Epithelial cell of proximal tubule (primary cell): Measurements from ENCODE around the gene CD226. TPM values are rescaled to one million over a fixed set of nuclear protein-coding genes. Genes with fewer than 3 reads are reported as not detected.

Experiments
- DNase-seq: peaks from one replicate; pipeline ENCODE4 v3.0.0-alpha.2; 2011; ENCODE audit warnings: low read depth
- H3K4me3 ChIP-seq: 2 replicates; pipeline ENCODE4 v1.5.1; 2011; ENCODE audit warnings: low read depth, mild to moderate bottlenecking, low read length
- total RNA-seq: library from RNA; depleted of rRNA; stranded (reverse); fragments of >200 nt; gene quantifications from 2 replicates; pipeline ENCODE4 v1.2.3, GENCODE V29; 2015
- TF ChIP-seq, protein P1 (sequence below): conservative IDR thresholded peaks from 2 replicates; pipeline ENCODE4 v1.5.1; 2012; ENCODE audit warnings: low read depth, mild to moderate bottlenecking, low read length

Gene CD226
- total RNA-seq, 1 donor from 2014 or later = 0.12 TPM

DNA sequence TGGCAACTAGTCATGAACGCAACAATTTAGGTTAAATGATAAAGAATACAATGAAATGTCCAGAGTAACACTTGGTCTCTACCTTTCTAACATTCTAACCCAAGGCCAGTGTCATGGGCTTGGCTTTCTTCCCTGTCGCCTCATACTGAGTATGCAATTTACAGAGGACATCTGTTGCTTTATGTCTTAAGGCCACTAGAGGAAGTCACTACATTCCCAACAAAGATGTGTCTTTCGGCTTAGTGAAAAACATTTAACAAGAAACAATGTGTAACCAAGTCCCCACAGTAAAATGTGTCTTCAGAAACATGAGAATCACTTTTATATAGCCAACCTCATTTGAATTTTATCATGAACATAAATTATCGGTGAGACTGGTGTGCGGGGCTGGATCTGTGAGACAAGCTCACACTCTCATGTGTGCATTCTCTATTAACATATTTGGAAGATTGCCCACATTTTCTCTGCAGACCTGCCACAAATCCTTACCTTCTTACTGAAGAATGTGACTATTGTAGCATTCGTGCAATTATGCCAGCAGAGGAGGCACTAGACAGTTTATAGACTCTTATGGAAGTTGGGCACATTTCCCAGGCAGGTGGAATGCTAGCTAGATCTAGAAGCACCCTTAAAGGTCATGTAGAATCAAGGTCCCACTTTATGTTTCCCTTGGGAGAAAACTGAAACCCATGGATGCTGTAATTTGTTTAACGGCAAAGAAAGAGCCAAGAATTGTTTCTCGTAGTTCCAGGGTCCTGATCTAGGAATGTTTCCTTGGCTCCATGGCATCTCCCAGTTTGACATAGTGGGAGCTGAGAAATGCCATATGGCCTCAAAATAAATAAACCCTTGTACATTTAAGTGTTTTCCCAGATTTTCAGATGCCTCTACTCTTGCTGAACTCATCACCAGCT is 101.8 kb downstream of the CD226 start:
- TF ChIP-seq, protein P1, sequence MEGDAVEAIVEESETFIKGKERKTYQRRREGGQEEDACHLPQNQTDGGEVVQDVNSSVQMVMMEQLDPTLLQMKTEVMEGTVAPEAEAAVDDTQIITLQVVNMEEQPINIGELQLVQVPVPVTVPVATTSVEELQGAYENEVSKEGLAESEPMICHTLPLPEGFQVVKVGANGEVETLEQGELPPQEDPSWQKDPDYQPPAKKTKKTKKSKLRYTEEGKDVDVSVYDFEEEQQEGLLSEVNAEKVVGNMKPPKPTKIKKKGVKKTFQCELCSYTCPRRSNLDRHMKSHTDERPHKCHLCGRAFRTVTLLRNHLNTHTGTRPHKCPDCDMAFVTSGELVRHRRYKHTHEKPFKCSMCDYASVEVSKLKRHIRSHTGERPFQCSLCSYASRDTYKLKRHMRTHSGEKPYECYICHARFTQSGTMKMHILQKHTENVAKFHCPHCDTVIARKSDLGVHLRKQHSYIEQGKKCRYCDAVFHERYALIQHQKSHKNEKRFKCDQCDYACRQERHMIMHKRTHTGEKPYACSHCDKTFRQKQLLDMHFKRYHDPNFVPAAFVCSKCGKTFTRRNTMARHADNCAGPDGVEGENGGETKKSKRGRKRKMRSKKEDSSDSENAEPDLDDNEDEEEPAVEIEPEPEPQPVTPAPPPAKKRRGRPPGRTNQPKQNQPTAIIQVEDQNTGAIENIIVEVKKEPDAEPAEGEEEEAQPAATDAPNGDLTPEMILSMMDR = no peak
- H3K4me3 ChIP-seq = no peak overlapping the region
- no peak for DNase-seq

DNA sequence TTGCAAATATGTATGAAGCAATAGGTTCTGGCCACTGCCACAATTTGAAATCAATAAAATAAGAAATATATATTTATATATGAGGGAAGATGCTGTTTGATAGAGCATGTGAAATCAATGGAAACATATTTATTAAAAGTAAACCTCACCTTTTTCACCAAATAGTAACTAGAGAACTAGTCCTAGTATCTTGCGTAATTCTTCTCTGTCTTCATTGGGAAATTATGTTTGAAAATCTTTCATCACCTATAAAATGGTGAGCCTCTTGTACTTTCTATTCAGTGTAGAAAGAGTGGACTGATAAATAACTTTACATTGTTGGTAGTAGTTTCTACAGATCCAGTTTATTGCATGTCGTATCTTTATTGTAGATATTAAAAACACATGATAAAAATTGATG is 103.0 kb downstream of the CD226 start:
- no peak overlapping the region for H3K4me3 ChIP-seq
- TF ChIP-seq, protein P1 = no peak
- DNase-seq = no peak

DNA sequence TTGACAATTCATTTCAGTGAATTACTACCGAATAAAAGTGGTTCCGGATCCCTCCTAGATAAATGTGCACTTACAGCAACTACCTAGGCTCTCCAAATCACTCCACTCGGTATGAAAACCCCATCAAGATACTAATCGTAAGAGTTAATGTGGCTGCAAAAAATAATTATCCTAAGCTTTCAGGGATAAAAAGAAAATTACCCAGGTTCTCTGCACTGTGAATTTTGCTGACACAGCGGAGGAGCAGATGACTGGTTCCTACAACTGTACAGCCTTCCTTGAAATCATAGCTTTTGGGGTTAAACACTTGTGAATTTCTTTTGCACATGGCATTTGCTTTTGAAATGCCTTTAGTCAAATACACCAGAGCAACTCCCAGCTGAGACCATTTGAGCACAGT is 104.7 kb downstream of the CD226 start:
- DNase-seq = no peak

DNA sequence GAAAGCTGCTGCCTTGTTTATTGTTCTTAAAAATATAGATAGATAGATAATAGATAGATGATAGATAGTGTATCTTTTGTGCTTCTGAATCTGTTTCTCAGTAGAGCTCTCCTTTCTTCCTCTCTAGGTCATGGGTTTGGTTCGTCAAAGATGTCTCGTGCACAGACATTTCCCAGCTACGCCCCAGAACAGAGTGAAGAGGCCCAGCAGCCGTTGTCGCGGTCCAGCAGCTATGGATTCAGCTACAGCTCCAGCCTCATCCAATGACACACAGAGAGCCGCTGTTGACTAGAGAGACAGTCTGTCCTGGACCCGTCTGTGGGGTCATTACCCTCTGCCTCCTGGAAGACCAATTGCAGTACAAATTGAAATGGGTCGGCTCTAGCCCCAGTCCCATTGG is 106.6 kb downstream of the CD226 start:
- DNase-seq = no peak
- H3K4me3 ChIP-seq = no peak overlapping the region
- TF ChIP-seq, protein P1 = no peak

More for the DNA sequence above, 104.7 kb downstream of the CD226 start:
- H3K4me3 ChIP-seq = no peak overlapping the region
- TF ChIP-seq, protein P1 = no peak

DNA sequence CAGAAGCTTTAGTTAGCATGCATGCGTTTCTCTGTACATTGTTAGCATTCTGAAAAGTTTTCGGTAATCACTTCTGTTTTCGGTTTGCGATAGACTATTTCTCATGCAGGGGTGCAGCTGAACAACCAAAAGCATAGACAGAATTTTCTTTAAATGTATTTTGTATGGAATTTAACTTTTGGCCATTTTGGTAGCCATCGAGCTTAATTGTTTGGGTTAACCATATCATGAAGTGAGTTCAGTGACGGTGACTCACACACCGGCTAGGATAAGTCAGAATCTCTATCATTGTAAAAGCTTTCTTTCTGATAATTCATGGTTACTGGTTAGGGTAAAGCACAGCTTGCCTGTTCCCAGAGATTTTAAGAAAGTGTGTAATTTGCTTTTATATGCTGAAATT is 107.2 kb downstream of the CD226 start:
- TF ChIP-seq, protein P1 = no peak
- no peak overlapping the region for H3K4me3 ChIP-seq
- no peak for DNase-seq

DNA sequence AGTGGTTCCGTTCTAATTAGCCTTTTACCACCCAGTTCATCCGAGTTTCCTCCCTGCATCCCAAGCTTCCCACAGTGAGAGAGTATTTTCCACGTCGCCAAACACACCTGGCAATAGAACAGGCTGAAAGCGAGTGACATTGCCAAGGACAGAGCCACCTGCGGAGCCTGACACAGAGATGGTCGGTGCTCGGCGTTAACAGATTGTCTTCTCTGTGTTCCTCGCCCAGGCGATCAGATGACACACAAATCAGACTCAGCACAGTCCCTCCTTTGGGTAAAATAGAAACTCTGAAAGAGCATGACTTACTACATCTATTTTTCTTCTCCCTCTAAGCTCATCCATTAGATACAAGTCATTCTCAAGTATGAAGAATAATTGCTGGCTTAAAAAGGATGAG is 107.7 kb downstream of the CD226 start:
- H3K4me3 ChIP-seq = no peak overlapping the region

More for the DNA sequence above, 107.7 kb downstream of the CD226 start:
- no peak for DNase-seq
- TF ChIP-seq, protein P1 = no peak
